MCF 10A (cell line): ENCODE measurements around the gene CD244. TPM values are rescaled to one million over a fixed set of nuclear protein-coding genes. Genes with fewer than 3 reads are reported as not detected.

ENCODE experiments used
- BruUV-seq: library from RNA; stranded (reverse); fragments of 400-500 nt; replicated peaks from 2 replicates; lab custom pipeline; 2021; lab: Mats Ljungman, UMichigan
- CTCF ChIA-PET: fragments of 300-600 bp; sonication (Branson Sonifier 250); formaldehyde crosslinking; extraction: SDS; loops from one replicate; lab custom pipeline; 2021; ENCODE audit warnings: antibody characterized with exemption, inconsistent platforms; lab: Yijun Ruan, JAX
- POLR2A ChIA-PET: fragments of 300-600, 350-650 bp; sonication (Branson Sonifier 250); formaldehyde crosslinking; extraction: SDS; loops from one replicate; lab custom pipeline; 2020; ENCODE audit warnings: antibody characterized with exemption, inconsistent platforms; lab: Yijun Ruan, JAX
- DNase-seq: peaks from one replicate; pipeline ENCODE4 v3.0.0-alpha.2; 2018; ENCODE audit not compliant: unreplicated experiment
- H3K27ac Mint-ChIP-seq: one replicate; pipeline ENCODE4 v1.8.0; 2022; ENCODE audit warnings: mild to moderate bottlenecking, low read depth, mixed read lengths; ENCODE audit not compliant: unreplicated experiment
- H3K27me3 Mint-ChIP-seq: one replicate; pipeline ENCODE4 v1.8.0; 2022; ENCODE audit warnings: mixed read lengths; ENCODE audit not compliant: insufficient read depth, unreplicated experiment
- H3K36me3 Mint-ChIP-seq: one replicate; pipeline ENCODE4 v1.8.0; 2022; ENCODE audit warnings: mild to moderate bottlenecking, moderate library complexity, mixed read lengths; ENCODE audit not compliant: insufficient read depth, unreplicated experiment
- H3K4me1 Mint-ChIP-seq: one replicate; pipeline ENCODE4 v1.8.0; 2022; ENCODE audit warnings: mixed read lengths; ENCODE audit not compliant: insufficient read depth, unreplicated experiment
- H3K4me3 Mint-ChIP-seq: one replicate; pipeline ENCODE4 v1.8.0; 2022; ENCODE audit warnings: mild to moderate bottlenecking, moderate library complexity, mixed read lengths; ENCODE audit not compliant: unreplicated experiment
- H3K9me3 Mint-ChIP-seq: one replicate; pipeline ENCODE4 v1.8.0; 2022; ENCODE audit warnings: mixed read lengths; ENCODE audit not compliant: unreplicated experiment
- intact Hi-C: fragments of 100-400 bp; cut with micrococcal nuclease; formaldehyde crosslinking; loops from 2 replicates; pipeline ENCODE4 v1.14.1; 2022
- total RNA-seq: library from RNA; stranded (reverse); gene quantifications from 2 replicates; pipeline ENCODE4 v1.2.3, GENCODE V29; 2022
- TF ChIP-seq, protein P1 (sequence below): fragments of 200-600 bp; IDR thresholded peaks from one replicate; pipeline ENCODE4 v1.8.0; 2022; ENCODE audit warnings: antibody characterized with exemption, mild to moderate bottlenecking; ENCODE audit not compliant: unreplicated experiment

Gene CD244
- total RNA-seq, 1 experiment from 2014 or later = not detected

DNA sequence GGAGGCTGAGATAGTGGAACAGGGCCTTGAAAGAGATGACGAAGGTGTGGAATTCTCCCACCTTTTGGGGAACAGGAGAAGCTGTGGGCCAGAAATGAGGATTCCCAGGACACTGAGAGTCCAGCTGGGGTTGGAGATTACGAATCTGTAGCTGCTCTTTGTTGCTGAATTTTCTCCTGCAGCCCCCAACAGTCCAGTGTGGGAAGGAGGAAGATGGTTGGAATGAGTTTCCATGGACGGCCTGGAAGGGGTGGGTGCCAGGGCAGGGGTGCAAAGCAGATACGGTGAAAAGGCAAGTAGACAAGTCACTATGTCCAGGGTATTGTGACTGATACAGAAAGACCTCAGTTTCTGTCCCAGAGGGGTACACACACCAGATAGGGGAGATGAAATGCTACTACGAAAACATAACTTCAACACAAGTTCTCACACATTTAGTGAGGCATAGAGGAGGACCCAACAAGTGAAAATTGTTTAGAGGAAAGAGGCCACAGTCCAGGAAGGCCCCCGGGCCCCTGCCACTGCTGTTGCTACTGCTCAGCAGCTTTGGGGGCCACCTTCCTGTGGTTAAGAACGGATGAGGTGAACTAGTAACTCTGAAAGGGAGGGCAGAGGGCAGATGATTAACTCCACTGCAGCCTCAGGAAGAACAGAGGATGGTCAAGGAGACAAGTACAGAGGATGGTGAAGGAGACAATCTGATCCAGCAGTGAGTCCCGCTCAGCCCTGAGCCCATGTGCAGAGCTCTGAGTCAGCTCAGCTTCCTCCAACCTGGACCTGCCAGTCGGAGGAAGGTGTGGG is 7.3 kb downstream of the CD244 start:
- Mint-ChIP-seq H3K27me3 (no peaks in the 10 kb centered on the region), H3K27ac (no peak overlapping the region), H3K36me3 (no peaks in the 10 kb centered on the region), H3K4me1 (peaks cover 6% of the 10 kb centered on the region), H3K9me3 (no peaks in the 10 kb centered on the region), H3K4me3 (no peak overlapping the region)
- POLR2A ChIA-PET = no interaction called here
- CTCF ChIA-PET = interaction anchor here (0.6 to 2.6 kb wide), 8 partner anchors 9 to 437 kb away, joined by 3 to 9 read pairs (median 4); no protein-coding TSS in a partner anchor
- BruUV-seq = no TSS peak
- TF ChIP-seq, protein P1, sequence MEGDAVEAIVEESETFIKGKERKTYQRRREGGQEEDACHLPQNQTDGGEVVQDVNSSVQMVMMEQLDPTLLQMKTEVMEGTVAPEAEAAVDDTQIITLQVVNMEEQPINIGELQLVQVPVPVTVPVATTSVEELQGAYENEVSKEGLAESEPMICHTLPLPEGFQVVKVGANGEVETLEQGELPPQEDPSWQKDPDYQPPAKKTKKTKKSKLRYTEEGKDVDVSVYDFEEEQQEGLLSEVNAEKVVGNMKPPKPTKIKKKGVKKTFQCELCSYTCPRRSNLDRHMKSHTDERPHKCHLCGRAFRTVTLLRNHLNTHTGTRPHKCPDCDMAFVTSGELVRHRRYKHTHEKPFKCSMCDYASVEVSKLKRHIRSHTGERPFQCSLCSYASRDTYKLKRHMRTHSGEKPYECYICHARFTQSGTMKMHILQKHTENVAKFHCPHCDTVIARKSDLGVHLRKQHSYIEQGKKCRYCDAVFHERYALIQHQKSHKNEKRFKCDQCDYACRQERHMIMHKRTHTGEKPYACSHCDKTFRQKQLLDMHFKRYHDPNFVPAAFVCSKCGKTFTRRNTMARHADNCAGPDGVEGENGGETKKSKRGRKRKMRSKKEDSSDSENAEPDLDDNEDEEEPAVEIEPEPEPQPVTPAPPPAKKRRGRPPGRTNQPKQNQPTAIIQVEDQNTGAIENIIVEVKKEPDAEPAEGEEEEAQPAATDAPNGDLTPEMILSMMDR = no peak
- no peak for DNase-seq
- intact Hi-C loops = no loop called here

DNA sequence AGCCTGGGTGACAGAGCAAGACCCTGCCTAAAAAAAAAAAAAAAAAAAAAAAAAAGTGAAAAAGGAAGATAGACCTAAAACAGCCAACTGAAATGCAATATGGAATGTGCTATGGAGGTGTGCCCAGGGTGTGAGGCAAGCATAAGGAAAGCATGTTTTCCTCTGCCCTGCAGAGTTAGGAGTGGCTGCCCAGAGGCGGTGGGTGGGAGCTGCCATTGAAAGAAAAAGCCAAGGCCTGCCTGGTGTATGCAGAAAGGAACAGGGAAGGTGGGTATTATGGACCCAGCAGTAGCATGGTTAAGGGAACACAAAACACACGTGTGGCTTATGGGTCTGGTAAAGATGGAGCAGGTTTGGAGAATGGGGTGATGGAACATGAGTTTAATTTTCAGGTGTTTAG is 8.9 kb downstream of the CD244 start:
- intact Hi-C loops = no loop called here
- CTCF ChIA-PET = interaction anchor here (0.6 to 2.6 kb wide), 9 partner anchors 11 to 276 kb away, joined by 3 to 9 read pairs (median 3); no protein-coding TSS in a partner anchor
- no TSS peak for BruUV-seq
- no peak overlapping the region for H3K27ac Mint-ChIP-seq
- peaks cover 6% of the 10 kb centered on the region for H3K4me1 Mint-ChIP-seq
- H3K36me3 Mint-ChIP-seq = no peaks in the 10 kb centered on the region
- POLR2A ChIA-PET = interaction anchor here (0.6 kb wide), 2 partner anchors 10 to 59 kb away, joined by 3 read pairs; no protein-coding TSS in a partner anchor
- TF ChIP-seq, protein P1 = no peak
- H3K27me3 Mint-ChIP-seq = no peaks in the 10 kb centered on the region
- no peaks in the 10 kb centered on the region for H3K9me3 Mint-ChIP-seq
- H3K4me3 Mint-ChIP-seq = no peak overlapping the region
- no peak for DNase-seq

GRCh38 chr1:160853014-160853413 is 9.7 kb downstream of the CD244 start:
- H3K27me3 Mint-ChIP-seq = no peaks in the 10 kb centered on the region
- H3K36me3 Mint-ChIP-seq = no peaks in the 10 kb centered on the region
- no peak overlapping the region for H3K27ac Mint-ChIP-seq
- peaks cover 6% of the 10 kb centered on the region for H3K4me1 Mint-ChIP-seq
- CTCF ChIA-PET = interaction anchor here (0.6 to 1.6 kb wide), 10 partner anchors 8 to 144 kb away, joined by 3 to 8 read pairs (median 3); no protein-coding TSS in a partner anchor
- POLR2A ChIA-PET = interaction anchor here (0.6 to 0.8 kb wide), 3 partner anchors 21 to 131 kb away, joined by 3 read pairs; no protein-coding TSS in a partner anchor
- BruUV-seq = no TSS peak
- no peak overlapping the region for H3K4me3 Mint-ChIP-seq
- DNase-seq = no peak
- TF ChIP-seq, protein P1 = no peak
- no peaks in the 10 kb centered on the region for H3K9me3 Mint-ChIP-seq
- intact Hi-C loops = no loop called here

DNA sequence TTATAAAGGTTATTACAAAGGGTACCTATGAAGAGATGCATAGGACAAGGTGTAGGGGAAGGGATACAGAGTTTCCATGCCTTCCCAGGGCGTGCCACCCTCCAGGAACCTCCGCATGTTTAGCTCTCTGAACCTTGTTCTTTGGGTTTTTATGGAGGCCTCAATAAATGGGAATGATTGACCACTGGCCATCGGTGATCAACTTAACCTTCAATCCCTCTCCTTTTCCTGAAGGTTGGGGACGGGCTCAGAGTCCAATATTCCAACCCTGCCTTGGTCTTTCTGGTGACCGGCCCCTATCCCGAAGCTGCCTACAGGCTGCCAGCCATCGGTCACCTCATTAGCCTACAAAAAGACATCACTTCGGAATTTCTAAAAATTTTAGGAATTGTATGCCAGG is 11.7 kb downstream of the CD244 start:
- H3K27ac Mint-ChIP-seq = no peak overlapping the region
- CTCF ChIA-PET = interaction anchor here (0.7 to 2.0 kb wide), 6 partner anchors 14 to 176 kb away, joined by 3 to 8 read pairs (median 4); no protein-coding TSS in a partner anchor
- H3K4me3 Mint-ChIP-seq = no peak overlapping the region
- TF ChIP-seq, protein P1 = no peak
- no peak for DNase-seq
- intact Hi-C loops = no loop called here
- BruUV-seq = no TSS peak
- POLR2A ChIA-PET = interaction anchor here (0.6 to 1.0 kb wide), 2 partner anchors 16 to 233 kb away, joined by 3 read pairs; no protein-coding TSS in a partner anchor
- no peaks in the 10 kb centered on the region for H3K9me3 Mint-ChIP-seq
- H3K27me3 Mint-ChIP-seq = peaks cover 17% of the 10 kb centered on the region
- peaks cover 6% of the 10 kb centered on the region for H3K4me1 Mint-ChIP-seq
- H3K36me3 Mint-ChIP-seq = no peaks in the 10 kb centered on the region
